HepG2 (cell line): ENCODE results near the gene ZFHX3. TPM values are rescaled to one million over a fixed set of nuclear protein-coding genes. Genes with fewer than 3 reads are reported as not detected.

Experiments used
- ASH2L ChIP-seq: fragments of 300-600, 200-600 bp; sonication (generic); IDR thresholded peaks from 2 replicates; pipeline ENCODE4 v1.7.0; 2017; ENCODE audit warnings: low read depth, mild to moderate bottlenecking, moderate library complexity, mixed read lengths, low read length; ENCODE audit not compliant: insufficient read length
- GMEB2 ChIP-seq: IDR thresholded peaks from 2 replicates; pipeline ENCODE4 v1.6.1; 2016; ENCODE audit warnings: missing biosample characterization, missing genetic modification reagents, low read depth
- NRL ChIP-seq: sonication (generic); formaldehyde crosslinking; IDR thresholded peaks from 2 replicates; pipeline ENCODE4 v1.5.0; 2020; ENCODE audit warnings: missing genetic modification reagents, mild to moderate bottlenecking, moderate library complexity, borderline replicate concordance
- ZFYVE20 ChIP-seq: sonication (generic); formaldehyde crosslinking; IDR thresholded peaks from 2 replicates; pipeline ENCODE4 v1.8.0; 2023; ENCODE audit warnings: low read depth, mild to moderate bottlenecking, moderate library complexity, missing genetic modification reagents, borderline replicate concordance
- ZNF674 ChIP-seq: sonication (generic); formaldehyde crosslinking; IDR thresholded peaks from 2 replicates; pipeline ENCODE4 v1.5.0; 2020; ENCODE audit warnings: low read depth, mild to moderate bottlenecking, missing genetic modification reagents
- polyA plus RNA-seq, 8 experiments: library from polyadenylated mRNA; depleted of rRNA in 3 of 8; stranded (reverse) in 7 of 8; unstranded in 1 of 8; fragments of >200 nt; fragmentation: Illumina TruSeq in 4 of 8; extraction: Trizol in 4 of 8; gene quantifications; 2 replicates each; pipeline versions ENCODE4 v1.2.1 to v1.2.3, GENCODE V29; 2011 to 2016; ENCODE audit warnings: low read depth in 4 of 8, missing spikeins in 1 of 8, mixed read lengths in 1 of 8; ENCODE audit not compliant: insufficient read depth in 1 of 8
- total RNA-seq, 5 experiments: library from RNA; depleted of rRNA; stranded (reverse); fragments of >200 nt; fragmentation: Illumina TruSeq; extraction: Trizol; gene quantifications; 2 replicates each; pipeline ENCODE4 v1.2.3, GENCODE V29; 2016; ENCODE audit warnings: low read depth in 1 of 5
- TF ChIP-seq, protein P1 (sequence below): sonication (generic); formaldehyde crosslinking; IDR thresholded peaks from 2 replicates; pipeline ENCODE4 v1.5.0; 2020; ENCODE audit warnings: missing genetic modification reagents
- TF ChIP-seq, protein P2 (sequence below): sonication (generic); formaldehyde crosslinking; IDR thresholded peaks from 2 replicates; pipeline ENCODE4 v1.4.0; 2020; ENCODE audit warnings: missing genetic modification reagents, low read depth, mild to moderate bottlenecking, borderline replicate concordance
- TF ChIP-seq, protein P3 (sequence below): sonication (generic); formaldehyde crosslinking; IDR thresholded peaks from 2 replicates; pipeline ENCODE4 v1.4.0; 2020; ENCODE audit warnings: missing genetic modification reagents

Gene ZFHX3
- total and polyA plus RNA-seq, 2 of the 13 experiments (the other 11 are each of a cell fraction or from before 2014, with no cell fraction given): 5.0 to 6.0 TPM

DNA sequence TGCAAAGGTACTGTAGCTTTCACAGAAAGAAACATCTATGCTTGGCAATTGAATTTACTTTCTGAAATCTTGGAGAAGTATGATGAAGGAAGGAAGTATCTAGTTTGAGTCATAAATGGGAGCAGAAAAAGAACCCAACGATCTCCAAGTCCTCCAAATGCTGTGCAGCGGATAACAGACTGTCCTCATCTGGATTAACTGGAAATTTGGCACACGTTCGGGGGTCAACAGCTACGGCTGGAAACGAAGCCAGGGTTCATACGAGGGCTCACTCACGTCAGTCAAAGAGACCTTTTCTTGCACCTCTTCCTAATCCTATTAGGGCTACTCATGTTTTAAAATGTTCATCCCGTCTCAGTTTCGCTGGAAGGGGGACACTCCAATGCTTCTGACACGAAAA lies 152.0 kb downstream of the ZFHX3 start (continued):
- no peak for TF ChIP-seq GMEB2
- TF ChIP-seq ZFYVE20 (CRISPR knock-in tag): no peak
- no peak for TF ChIP-seq ASH2L
- no peak for TF ChIP-seq NRL (CRISPR knock-in tag)
- TF ChIP-seq ZNF674 (CRISPR knock-in tag): no peak
- TF ChIP-seq, protein P1, sequence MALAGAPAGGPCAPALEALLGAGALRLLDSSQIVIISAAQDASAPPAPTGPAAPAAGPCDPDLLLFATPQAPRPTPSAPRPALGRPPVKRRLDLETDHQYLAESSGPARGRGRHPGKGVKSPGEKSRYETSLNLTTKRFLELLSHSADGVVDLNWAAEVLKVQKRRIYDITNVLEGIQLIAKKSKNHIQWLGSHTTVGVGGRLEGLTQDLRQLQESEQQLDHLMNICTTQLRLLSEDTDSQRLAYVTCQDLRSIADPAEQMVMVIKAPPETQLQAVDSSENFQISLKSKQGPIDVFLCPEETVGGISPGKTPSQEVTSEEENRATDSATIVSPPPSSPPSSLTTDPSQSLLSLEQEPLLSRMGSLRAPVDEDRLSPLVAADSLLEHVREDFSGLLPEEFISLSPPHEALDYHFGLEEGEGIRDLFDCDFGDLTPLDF (CRISPR knock-in tag): no peak
- TF ChIP-seq, protein P2, sequence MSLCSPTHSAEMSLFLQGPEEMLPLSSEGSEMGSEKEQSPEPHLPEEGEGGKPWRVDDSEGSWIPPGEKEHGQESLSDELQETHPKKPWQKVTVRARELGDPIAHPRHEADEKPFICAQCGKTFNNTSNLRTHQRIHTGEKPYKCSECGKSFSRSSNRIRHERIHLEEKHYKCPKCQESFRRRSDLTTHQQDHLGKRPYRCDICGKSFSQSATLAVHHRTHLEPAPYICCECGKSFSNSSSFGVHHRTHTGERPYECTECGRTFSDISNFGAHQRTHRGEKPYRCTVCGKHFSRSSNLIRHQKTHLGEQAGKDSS (CRISPR knock-in tag): no peak
- TF ChIP-seq, protein P3, sequence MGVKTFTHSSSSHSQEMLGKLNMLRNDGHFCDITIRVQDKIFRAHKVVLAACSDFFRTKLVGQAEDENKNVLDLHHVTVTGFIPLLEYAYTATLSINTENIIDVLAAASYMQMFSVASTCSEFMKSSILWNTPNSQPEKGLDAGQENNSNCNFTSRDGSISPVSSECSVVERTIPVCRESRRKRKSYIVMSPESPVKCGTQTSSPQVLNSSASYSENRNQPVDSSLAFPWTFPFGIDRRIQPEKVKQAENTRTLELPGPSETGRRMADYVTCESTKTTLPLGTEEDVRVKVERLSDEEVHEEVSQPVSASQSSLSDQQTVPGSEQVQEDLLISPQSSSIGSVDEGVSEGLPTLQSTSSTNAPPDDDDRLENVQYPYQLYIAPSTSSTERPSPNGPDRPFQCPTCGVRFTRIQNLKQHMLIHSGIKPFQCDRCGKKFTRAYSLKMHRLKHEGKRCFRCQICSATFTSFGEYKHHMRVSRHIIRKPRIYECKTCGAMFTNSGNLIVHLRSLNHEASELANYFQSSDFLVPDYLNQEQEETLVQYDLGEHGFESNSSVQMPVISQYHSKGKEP (CRISPR knock-in tag): no peak
